ENCODE results near the gene PER2.
"Not testable (repeated sequence)": the region's sequence is repeated elsewhere in the genome, so short reads cannot be mapped to it uniquely, and the experiment has no call there.

The PER2 gene

GRCh38 chr2:238277695-238278094 lies 10.7 kb downstream of the PER2 start:
- Histone ChIP-seq H3K27me3 (ENCODE audit: low read depth, low read length) (no peaks in the 10 kb centered on the region), H3K9ac (ENCODE audit: low read length) (no peak overlapping the region), H3K4me2 (ENCODE audit: low read length) (no peak overlapping the region), H4K20me1 (ENCODE audit: insufficient read depth, low read length) (no peaks in the 10 kb centered on the region), H3K36me3 (replicated peaks; ENCODE audit: low read depth, low read length) (no peaks in the 10 kb centered on the region), H3K79me2 (ENCODE audit: low read length) (peaks cover 43% of the 10 kb centered on the region), H3K9me3 (ENCODE audit: insufficient read depth, low read length) (no peaks in the 10 kb centered on the region), H3K4me1 (ENCODE audit: low read length) (no peaks in the 10 kb centered on the region), H3K4me3 (ENCODE audit: low read length) (no peak overlapping the region), H2AFZ (ENCODE audit: low read depth, low read length) (no peak overlapping the region), H3K27ac (ENCODE audit: low read length) (no peak overlapping the region)
- TF ChIP-seq, protein P1, sequence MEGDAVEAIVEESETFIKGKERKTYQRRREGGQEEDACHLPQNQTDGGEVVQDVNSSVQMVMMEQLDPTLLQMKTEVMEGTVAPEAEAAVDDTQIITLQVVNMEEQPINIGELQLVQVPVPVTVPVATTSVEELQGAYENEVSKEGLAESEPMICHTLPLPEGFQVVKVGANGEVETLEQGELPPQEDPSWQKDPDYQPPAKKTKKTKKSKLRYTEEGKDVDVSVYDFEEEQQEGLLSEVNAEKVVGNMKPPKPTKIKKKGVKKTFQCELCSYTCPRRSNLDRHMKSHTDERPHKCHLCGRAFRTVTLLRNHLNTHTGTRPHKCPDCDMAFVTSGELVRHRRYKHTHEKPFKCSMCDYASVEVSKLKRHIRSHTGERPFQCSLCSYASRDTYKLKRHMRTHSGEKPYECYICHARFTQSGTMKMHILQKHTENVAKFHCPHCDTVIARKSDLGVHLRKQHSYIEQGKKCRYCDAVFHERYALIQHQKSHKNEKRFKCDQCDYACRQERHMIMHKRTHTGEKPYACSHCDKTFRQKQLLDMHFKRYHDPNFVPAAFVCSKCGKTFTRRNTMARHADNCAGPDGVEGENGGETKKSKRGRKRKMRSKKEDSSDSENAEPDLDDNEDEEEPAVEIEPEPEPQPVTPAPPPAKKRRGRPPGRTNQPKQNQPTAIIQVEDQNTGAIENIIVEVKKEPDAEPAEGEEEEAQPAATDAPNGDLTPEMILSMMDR (IDR thresholded peaks at IDR 0.05; ENCODE audit: low read depth, low read length), result no peak
- TF ChIP-seq EZH2phosphoT487 (IDR thresholded peaks at IDR 0.05; ENCODE audit: low read depth), result no peak

DNA sequence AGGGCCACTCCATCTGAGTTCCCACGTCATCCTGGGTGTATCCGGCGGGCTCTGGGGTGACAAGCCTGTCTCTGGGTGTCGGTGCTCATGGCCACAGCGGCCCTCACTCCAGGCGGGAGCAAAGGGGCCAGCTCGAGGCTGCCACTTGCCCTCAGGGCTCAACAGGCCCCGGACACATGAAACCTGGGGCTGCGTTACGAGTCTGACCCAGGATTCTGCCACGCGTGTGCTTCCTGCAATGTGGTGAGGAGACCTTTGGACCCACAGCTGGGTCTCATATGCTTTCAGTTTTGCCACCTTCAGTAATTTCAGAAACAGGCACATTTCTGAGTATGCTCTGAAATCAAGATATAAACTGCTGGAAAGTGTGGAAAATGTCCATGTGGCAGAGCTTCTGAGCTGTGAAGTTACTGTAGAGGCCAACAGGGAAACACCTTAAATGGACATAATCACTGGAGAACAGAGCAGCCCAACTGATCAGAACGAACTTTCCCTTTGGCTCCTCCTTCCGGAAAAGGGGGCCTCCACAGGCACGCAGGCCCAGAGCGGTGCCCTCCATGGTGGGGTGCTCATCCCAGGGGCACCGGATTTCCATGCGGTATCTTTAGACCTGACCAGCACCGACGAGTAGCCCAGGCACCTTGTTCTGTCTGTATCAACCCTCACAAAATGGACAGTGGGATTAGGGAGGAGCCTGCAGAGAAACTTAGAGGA lies 14.1 kb downstream of the PER2 start:
- Histone ChIP-seq H3K27ac (ENCODE audit: low read length) (no peak overlapping the region), H2AFZ (ENCODE audit: low read depth, low read length) (no peak overlapping the region)
- TF ChIP-seq, protein P1 (IDR thresholded peaks at IDR 0.05; ENCODE audit: low read depth, low read length), result no peak
- TF ChIP-seq EZH2phosphoT487 (IDR thresholded peaks at IDR 0.05; ENCODE audit: low read depth), result no peak

DNA sequence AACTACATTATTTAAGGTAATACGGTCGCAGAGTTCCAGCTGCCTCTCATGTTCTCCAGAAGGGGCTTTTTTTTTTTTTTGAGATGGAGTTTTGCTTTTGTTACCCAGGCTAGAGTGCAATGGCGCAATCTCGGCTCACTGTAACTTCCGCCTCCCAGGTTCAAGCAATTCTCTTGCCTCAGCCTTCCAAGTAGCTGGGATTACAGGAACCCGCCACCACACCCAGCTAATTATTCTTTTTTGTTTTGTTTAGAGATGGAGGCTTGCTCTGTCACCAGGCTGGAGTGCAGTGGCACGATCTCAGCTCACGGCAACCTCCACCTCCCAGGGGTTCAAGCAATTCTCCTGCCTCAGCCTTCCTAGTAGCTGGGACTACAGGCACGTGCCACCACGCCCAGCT lies 15.0 kb downstream of the PER2 start:
- not testable (repeated sequence) for H4K20me1 ChIP-seq (ENCODE audit: insufficient read depth, low read length); H3K9ac ChIP-seq (ENCODE audit: low read length); H3K27ac ChIP-seq (ENCODE audit: low read length); H3K79me2 ChIP-seq (ENCODE audit: low read length); H3K9me3 ChIP-seq (ENCODE audit: insufficient read depth, low read length); H2AFZ ChIP-seq (ENCODE audit: low read depth, low read length); H3K4me3 ChIP-seq (ENCODE audit: low read length); H3K36me3 ChIP-seq (replicated peaks; ENCODE audit: low read depth, low read length); H3K4me1 ChIP-seq (ENCODE audit: low read length); H3K4me2 ChIP-seq (ENCODE audit: low read length); H3K27me3 ChIP-seq (ENCODE audit: low read depth, low read length)

More for the DNA sequence above, 14.1 kb downstream of the PER2 start:
- no peaks in the 10 kb centered on the region for H3K4me1 ChIP-seq (ENCODE audit: low read length)
- H3K27me3 ChIP-seq (ENCODE audit: low read depth, low read length), result no peaks in the 10 kb centered on the region
- no peaks in the 10 kb centered on the region for H3K36me3 ChIP-seq (replicated peaks; ENCODE audit: low read depth, low read length)
- no peaks in the 10 kb centered on the region for H3K9me3 ChIP-seq (ENCODE audit: insufficient read depth, low read length)
- no peak overlapping the region for H3K4me2 ChIP-seq (ENCODE audit: low read length)
- H3K4me3 ChIP-seq (ENCODE audit: low read length), result no peak overlapping the region
- peaks cover 12% of the 10 kb centered on the region for H3K79me2 ChIP-seq (ENCODE audit: low read length)
- H3K9ac ChIP-seq (ENCODE audit: low read length), result no peak overlapping the region
- H4K20me1 ChIP-seq (ENCODE audit: insufficient read depth, low read length), result no peaks in the 10 kb centered on the region

- no peak overlapping the region for H3K4me2 ChIP-seq (ENCODE audit: low read length)
- H3K79me2 ChIP-seq (ENCODE audit: low read length), result no peaks in the 10 kb centered on the region
- H3K4me3 ChIP-seq (ENCODE audit: low read length), result no peak overlapping the region
- TF ChIP-seq EZH2phosphoT487 (IDR thresholded peaks at IDR 0.05; ENCODE audit: low read depth), result no peak
- TF ChIP-seq, protein P1 (IDR thresholded peaks at IDR 0.05; ENCODE audit: low read depth, low read length), result no peak
- H3K27ac ChIP-seq (ENCODE audit: low read length), result no peak overlapping the region
- H3K4me1 ChIP-seq (ENCODE audit: low read length), result no peaks in the 10 kb centered on the region
- H3K9ac ChIP-seq (ENCODE audit: low read length), result no peak overlapping the region
- H3K36me3 ChIP-seq (replicated peaks; ENCODE audit: low read depth, low read length), result no peaks in the 10 kb centered on the region
- no peak overlapping the region for H2AFZ ChIP-seq (ENCODE audit: low read depth, low read length)
- H3K9me3 ChIP-seq (ENCODE audit: insufficient read depth, low read length), result no peaks in the 10 kb centered on the region
- H3K27me3 ChIP-seq (ENCODE audit: low read depth, low read length), result no peaks in the 10 kb centered on the region
- H4K20me1 ChIP-seq (ENCODE audit: insufficient read depth, low read length), result no peaks in the 10 kb centered on the region
Measured at GRCh38 chr2:238272156-238272555, 16.3 kb downstream of the PER2 start.

- H3K27ac ChIP-seq (ENCODE audit: low read length), result not testable (repeated sequence)
Measured at GRCh38 chr2:238271686-238272085, 16.7 kb downstream of the PER2 start.

More at GRCh38 chr2:238271686-238272085, 16.7 kb downstream of the PER2 start:
- H3K79me2 ChIP-seq (ENCODE audit: low read length); H3K4me3 ChIP-seq (ENCODE audit: low read length); H3K27me3 ChIP-seq (ENCODE audit: low read depth, low read length); H3K36me3 ChIP-seq (replicated peaks; ENCODE audit: low read depth, low read length); H3K9ac ChIP-seq (ENCODE audit: low read length); H2AFZ ChIP-seq (ENCODE audit: low read depth, low read length); H3K4me2 ChIP-seq (ENCODE audit: low read length); H3K4me1 ChIP-seq (ENCODE audit: low read length); H4K20me1 ChIP-seq (ENCODE audit: insufficient read depth, low read length); H3K9me3 ChIP-seq (ENCODE audit: insufficient read depth, low read length): not testable (repeated sequence)
